AG09309 (cell line): Measurements from ENCODE around the gene PITPNM3.

Experiments used
- DNase-seq: peaks from one replicate; pipeline ENCODE4 v3.0.0-alpha.2; 2010; ENCODE audit warnings: low read depth
- H3K4me3 ChIP-seq: 2 replicates; pipeline ENCODE4 v1.5.1; 2011; ENCODE audit warnings: mild to moderate bottlenecking, low read depth, low read length, moderate library complexity; ENCODE audit not compliant: control insufficient read depth
- CTCF ChIP-seq: IDR thresholded peaks from 2 replicates; pipeline ENCODE4 v1.5.1; 2011; ENCODE audit warnings: mild to moderate bottlenecking, low read depth, low read length, inconsistent platforms; ENCODE audit not compliant: insufficient read depth, control insufficient read depth; ENCODE audit errors: missing control alignments

Gene PITPNM3

GRCh38 chr17:6588165-6588564, 31.8 kb upstream of the PITPNM3 start:
- DNase-seq, result no peak
- H3K4me3 ChIP-seq, result no peak overlapping the region
- TF ChIP-seq CTCF, result no peak

- TF ChIP-seq CTCF, result no peak
- no peak overlapping the region for H3K4me3 ChIP-seq
- DNase-seq, result no peak
Measured at GRCh38 chr17:6587310-6587709, 31.0 kb upstream of the PITPNM3 start.

- DNase-seq, result no peak
- no peak for TF ChIP-seq CTCF
- H3K4me3 ChIP-seq, result no peak overlapping the region
Measured at GRCh38 chr17:6583411-6583810, 27.1 kb upstream of the PITPNM3 start.

DNA sequence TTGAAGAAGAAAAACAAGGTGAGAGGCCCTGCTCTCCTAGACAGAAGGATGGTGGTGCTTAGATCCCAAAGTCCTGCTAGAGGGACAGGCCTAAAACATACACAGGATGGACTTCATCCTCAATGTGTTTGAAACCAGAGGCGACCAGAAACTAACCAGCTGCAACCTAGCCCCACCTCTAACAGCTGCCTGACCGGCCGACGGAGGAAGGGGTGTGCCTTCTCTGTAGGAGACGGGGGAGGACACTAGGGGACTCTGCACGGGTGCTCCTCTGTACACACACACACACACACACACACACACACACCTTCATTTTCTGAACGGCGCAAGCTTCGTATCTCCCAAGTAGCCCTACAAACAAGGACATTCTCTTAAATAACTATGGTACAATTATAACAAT, 24.3 kb upstream of the PITPNM3 start:
- TF ChIP-seq CTCF, result no peak
- no peak overlapping the region for H3K4me3 ChIP-seq
- no peak for DNase-seq

GRCh38 chr17:6578491-6578890, 22.1 kb upstream of the PITPNM3 start:
- no peak for TF ChIP-seq CTCF
- no peak for DNase-seq
- no peak overlapping the region for H3K4me3 ChIP-seq

GRCh38 chr17:6577686-6578263, 21.4 kb upstream of the PITPNM3 start:
- no peak for TF ChIP-seq CTCF
- DNase-seq, result no peak
- no peak overlapping the region for H3K4me3 ChIP-seq
